Activated CD8-positive, alpha-beta memory T cell treated with anti-CD3 and anti-CD28 coated beads, Interleukin-2, amount 10 ng/mL, durations not matched to agents 7 days and 5 days (primary cell): Measurements from ENCODE around the gene HBM. TPM values are rescaled to one million over a fixed set of nuclear protein-coding genes. Genes with fewer than 3 reads are reported as not detected.
A peak's percentile ranks its signal among the peaks of the same experiment; 100 is the strongest.
"Not testable (repeated sequence)": the region's sequence is repeated elsewhere in the genome, so short reads cannot be mapped to it uniquely, and the experiment has no call there.

ENCODE experiments used
- ATAC-seq: fragments of 150-1000 bp; cut with Tn5 transposase; one replicate; pipeline ENCODE4 v1.10.0; 2021; ENCODE audit warnings: moderate library complexity
- CTCF ChIA-PET: fragments of 350-600 bp; sonication (Branson Sonifier 250); formaldehyde crosslinking; loops from one replicate; lab custom pipeline; 2021; ENCODE audit warnings: antibody characterized with exemption; lab: Charles Lee
- DNase-seq: peaks from one replicate; pipeline ENCODE4 v3.0.0-alpha.2; 2020
- H3K27ac Mint-ChIP-seq: one replicate; pipeline ENCODE4 v1.8.0; 2021; ENCODE audit warnings: mild to moderate bottlenecking, mixed read lengths
- H3K27me3 Mint-ChIP-seq: one replicate; pipeline ENCODE4 v1.8.0; 2021; ENCODE audit warnings: mixed read lengths
- H3K36me3 Mint-ChIP-seq: one replicate; pipeline ENCODE4 v1.8.0; 2021; ENCODE audit warnings: mild to moderate bottlenecking, mixed read lengths
- H3K4me1 Mint-ChIP-seq: one replicate; pipeline ENCODE4 v1.8.0; 2021; ENCODE audit warnings: mixed read lengths
- H3K4me3 Mint-ChIP-seq: one replicate; pipeline ENCODE4 v1.8.0; 2021; ENCODE audit warnings: mild to moderate bottlenecking, moderate library complexity, mixed read lengths
- H3K9me3 Mint-ChIP-seq: one replicate; pipeline ENCODE4 v1.8.0; 2022; ENCODE audit warnings: low read depth, mixed read lengths
- total RNA-seq, 2 experiments: library from RNA; stranded (reverse); gene quantifications; one replicate each; pipeline ENCODE4 v1.2.3, GENCODE V29; 2021

HBM gene
- total RNA-seq, 2 experiments from 2014 or later, result not detected

GRCh38 chr16:153129-153521, 12.7 kb upstream of the HBM start:
- H3K27ac Mint-ChIP-seq, H3K4me1 Mint-ChIP-seq, DNase-seq, H3K36me3 Mint-ChIP-seq, ATAC-seq, H3K9me3 Mint-ChIP-seq, CTCF ChIA-PET, H3K4me3 Mint-ChIP-seq: not testable (repeated sequence)
- peaks cover 56% of the 10 kb centered on the region for H3K27me3 Mint-ChIP-seq

DNA sequence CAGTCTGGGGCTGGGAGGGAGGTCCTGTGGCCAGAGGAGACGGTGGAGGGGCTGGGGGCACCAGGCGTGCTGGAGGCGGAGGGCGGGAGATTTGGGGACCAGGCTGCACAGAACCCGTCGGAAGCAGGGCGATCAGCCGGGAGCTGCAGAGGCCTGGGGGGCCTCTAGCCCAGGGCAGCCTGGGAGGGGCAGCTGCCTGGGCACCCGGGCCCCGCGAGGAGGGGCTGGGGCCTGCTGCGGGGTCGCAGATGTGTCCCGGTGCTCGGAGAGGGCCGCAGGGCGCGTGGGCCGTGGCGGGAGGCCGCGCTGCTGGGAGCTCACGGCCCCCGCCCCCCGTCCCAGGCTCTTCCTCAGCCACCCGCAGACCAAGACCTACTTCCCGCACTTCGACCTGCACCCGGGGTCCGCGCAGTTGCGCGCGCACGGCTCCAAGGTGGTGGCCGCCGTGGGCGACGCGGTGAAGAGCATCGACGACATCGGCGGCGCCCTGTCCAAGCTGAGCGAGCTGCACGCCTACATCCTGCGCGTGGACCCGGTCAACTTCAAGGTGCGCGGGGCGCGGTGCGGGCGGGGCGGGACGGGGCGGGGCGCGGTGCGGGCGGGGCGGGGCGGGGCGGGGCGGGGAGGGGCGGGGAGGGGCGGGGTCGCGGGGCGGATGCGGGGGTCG, 12.1 kb upstream of the HBM start:
- H3K4me1 Mint-ChIP-seq, H3K4me3 Mint-ChIP-seq, CTCF ChIA-PET, H3K36me3 Mint-ChIP-seq, H3K9me3 Mint-ChIP-seq, H3K27ac Mint-ChIP-seq, DNase-seq: not testable (repeated sequence)
- peak; percentile 76 for ATAC-seq
- H3K27me3 Mint-ChIP-seq, result peaks cover 56% of the 10 kb centered on the region

- CTCF ChIA-PET, result interaction anchor here (0.8 kb wide), 1 partner anchor 58 kb away, joined by 3 read pairs; no protein-coding TSS in a partner anchor
- Mint-ChIP-seq H3K27me3 (peaks cover 53% of the 10 kb centered on the region), H3K4me1 (peaks cover 5% of the 10 kb centered on the region), H3K36me3 (no peaks in the 10 kb centered on the region), H3K27ac (no peak overlapping the region), H3K4me3 (peak overlapping the region; percentile 50), H3K9me3 (no peaks in the 10 kb centered on the region)
- DNase-seq (no peak), ATAC-seq (peak; percentile 55)
Observed at GRCh38 chr16:154217-155030, 11.4 kb upstream of the HBM start.

DNA sequence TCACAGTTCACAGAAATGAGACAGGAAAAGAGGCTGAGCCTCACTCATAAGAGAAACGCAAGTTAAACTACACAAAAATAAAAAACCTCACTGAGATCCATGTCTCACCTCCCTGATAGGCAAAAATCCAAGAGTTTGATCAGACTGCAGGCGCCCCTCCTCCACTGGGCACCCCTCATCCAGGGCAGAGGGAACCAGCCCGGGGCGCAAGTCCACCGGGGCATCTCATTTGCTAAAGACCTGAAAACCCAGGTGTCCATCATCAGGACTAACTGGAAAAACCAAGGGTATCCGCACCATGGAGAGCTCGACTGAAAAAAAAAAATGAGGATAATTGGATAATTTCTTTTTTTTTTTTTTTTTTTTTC, 10.8 kb upstream of the HBM start:
- Mint-ChIP-seq H3K4me3 (peak overlapping the region; percentile 50), H3K4me1 (peaks cover 5% of the 10 kb centered on the region), H3K27me3 (peaks cover 52% of the 10 kb centered on the region), H3K9me3 (no peaks in the 10 kb centered on the region), H3K27ac (no peak overlapping the region), H3K36me3 (no peaks in the 10 kb centered on the region)
- ATAC-seq (no peak), DNase-seq (no peak)
- CTCF ChIA-PET, result interaction anchor here (0.7 to 0.8 kb wide), 2 partner anchors 27 to 58 kb away, joined by 3 read pairs; no protein-coding TSS in a partner anchor

- Mint-ChIP-seq H3K4me3 (no peak overlapping the region), H3K4me1 (peaks cover 5% of the 10 kb centered on the region), H3K27ac (no peak overlapping the region), H3K36me3 (no peaks in the 10 kb centered on the region), H3K27me3 (peaks cover 42% of the 10 kb centered on the region), H3K9me3 (no peaks in the 10 kb centered on the region)
- DNase-seq (no peak), ATAC-seq (no peak)
- CTCF ChIA-PET, result interaction anchor here (1.1 kb wide), 1 partner anchor 34 kb away, joined by 4 read pairs; no protein-coding TSS in a partner anchor
Observed at GRCh38 chr16:159136-159849, 6.5 kb upstream of the HBM start.

DNA sequence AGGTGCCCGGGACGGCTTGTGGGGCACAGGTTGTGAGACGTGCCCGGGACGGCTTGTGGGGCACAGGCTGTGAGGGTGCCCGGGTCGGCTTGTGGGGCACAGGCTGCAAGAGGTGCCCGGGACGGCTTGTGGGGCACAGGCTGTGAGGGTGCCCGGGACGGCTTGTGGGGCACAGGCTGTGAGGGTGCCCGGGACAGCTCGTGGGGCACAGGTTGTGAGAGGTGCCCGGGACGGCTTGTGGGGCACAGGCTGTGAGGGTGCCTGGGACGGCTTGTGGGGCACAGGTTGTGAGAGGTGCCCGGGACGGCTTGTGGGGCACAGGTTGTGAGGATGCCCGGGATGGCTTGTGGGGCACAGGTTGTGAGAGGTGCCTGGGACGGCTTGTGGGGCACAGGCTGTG, 5.5 kb upstream of the HBM start:
- ATAC-seq, H3K4me3 Mint-ChIP-seq, H3K36me3 Mint-ChIP-seq, CTCF ChIA-PET, DNase-seq, H3K4me1 Mint-ChIP-seq, H3K9me3 Mint-ChIP-seq, H3K27ac Mint-ChIP-seq: not testable (repeated sequence)
- peaks cover 39% of the 10 kb centered on the region for H3K27me3 Mint-ChIP-seq

- no peak for DNase-seq
- CTCF ChIA-PET, result no interaction called here
- H3K27me3 Mint-ChIP-seq, result peaks cover 40% of the 10 kb centered on the region
- no peak overlapping the region for H3K27ac Mint-ChIP-seq
- H3K9me3 Mint-ChIP-seq, result no peaks in the 10 kb centered on the region
- no peak for ATAC-seq
- H3K4me3 Mint-ChIP-seq, result no peak overlapping the region
- H3K36me3 Mint-ChIP-seq, result no peaks in the 10 kb centered on the region
- peaks cover 1% of the 10 kb centered on the region for H3K4me1 Mint-ChIP-seq
Observed at GRCh38 chr16:160691-161190, 5.0 kb upstream of the HBM start.

GRCh38 chr16:162271-162991, 3.3 kb upstream of the HBM start:
- CTCF ChIA-PET, result interaction anchor here (0.9 kb wide), 1 partner anchor 18 kb away, joined by 3 read pairs; the partner anchor contains the start of gene HBQ1

GRCh38 chr16:163139-163538, 2.6 kb upstream of the HBM start:
- H3K4me1 Mint-ChIP-seq, DNase-seq, H3K4me3 Mint-ChIP-seq, CTCF ChIA-PET, ATAC-seq, H3K27ac Mint-ChIP-seq, H3K9me3 Mint-ChIP-seq, H3K36me3 Mint-ChIP-seq: not testable (repeated sequence)
- peaks cover 41% of the 10 kb centered on the region for H3K27me3 Mint-ChIP-seq

More at GRCh38 chr16:162271-162991, 3.3 kb upstream of the HBM start:
- Mint-ChIP-seq H3K27ac (no peak overlapping the region), H3K36me3 (no peaks in the 10 kb centered on the region), H3K27me3 (peaks cover 39% of the 10 kb centered on the region), H3K4me3 (no peak overlapping the region), H3K4me1 (peaks cover 1% of the 10 kb centered on the region), H3K9me3 (no peaks in the 10 kb centered on the region)
- ATAC-seq (no peak), DNase-seq (no peak)

GRCh38 chr16:163696-164095, 2.1 kb upstream of the HBM start:
- peaks cover 44% of the 10 kb centered on the region for H3K27me3 Mint-ChIP-seq
- ATAC-seq, DNase-seq, H3K4me1 Mint-ChIP-seq, H3K4me3 Mint-ChIP-seq, H3K9me3 Mint-ChIP-seq, CTCF ChIA-PET, H3K27ac Mint-ChIP-seq, H3K36me3 Mint-ChIP-seq: not testable (repeated sequence)

DNA sequence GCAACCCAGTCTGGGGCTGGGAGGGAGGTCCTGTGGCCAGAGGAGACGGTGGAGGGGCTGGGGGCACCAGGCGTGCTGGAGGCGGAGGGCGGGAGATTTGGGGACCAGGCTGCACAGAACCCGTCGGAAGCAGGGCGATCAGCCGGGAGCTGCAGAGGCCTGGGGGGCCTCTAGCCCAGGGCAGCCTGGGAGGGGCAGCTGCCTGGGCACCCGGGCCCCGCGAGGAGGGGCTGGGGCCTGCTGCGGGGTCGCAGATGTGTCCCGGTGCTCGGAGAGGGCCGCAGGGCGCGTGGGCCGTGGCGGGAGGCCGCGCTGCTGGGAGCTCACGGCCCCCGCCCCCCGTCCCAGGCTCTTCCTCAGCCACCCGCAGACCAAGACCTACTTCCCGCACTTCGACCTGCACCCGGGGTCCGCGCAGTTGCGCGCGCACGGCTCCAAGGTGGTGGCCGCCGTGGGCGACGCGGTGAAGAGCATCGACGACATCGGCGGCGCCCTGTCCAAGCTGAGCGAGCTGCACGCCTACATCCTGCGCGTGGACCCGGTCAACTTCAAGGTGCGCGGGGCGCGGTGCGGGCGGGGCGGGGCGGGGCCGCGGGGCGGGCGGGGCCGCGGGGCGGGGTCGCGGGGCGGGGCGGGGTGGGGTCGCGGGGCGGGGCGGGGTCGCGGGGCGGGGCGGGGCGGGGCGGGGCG, 1.5 kb upstream of the HBM start:
- H3K27ac Mint-ChIP-seq, H3K4me1 Mint-ChIP-seq, DNase-seq, CTCF ChIA-PET, H3K36me3 Mint-ChIP-seq, H3K4me3 Mint-ChIP-seq, H3K9me3 Mint-ChIP-seq: not testable (repeated sequence)
- peaks cover 47% of the 10 kb centered on the region for H3K27me3 Mint-ChIP-seq
- peak; percentile 69 for ATAC-seq

DNA sequence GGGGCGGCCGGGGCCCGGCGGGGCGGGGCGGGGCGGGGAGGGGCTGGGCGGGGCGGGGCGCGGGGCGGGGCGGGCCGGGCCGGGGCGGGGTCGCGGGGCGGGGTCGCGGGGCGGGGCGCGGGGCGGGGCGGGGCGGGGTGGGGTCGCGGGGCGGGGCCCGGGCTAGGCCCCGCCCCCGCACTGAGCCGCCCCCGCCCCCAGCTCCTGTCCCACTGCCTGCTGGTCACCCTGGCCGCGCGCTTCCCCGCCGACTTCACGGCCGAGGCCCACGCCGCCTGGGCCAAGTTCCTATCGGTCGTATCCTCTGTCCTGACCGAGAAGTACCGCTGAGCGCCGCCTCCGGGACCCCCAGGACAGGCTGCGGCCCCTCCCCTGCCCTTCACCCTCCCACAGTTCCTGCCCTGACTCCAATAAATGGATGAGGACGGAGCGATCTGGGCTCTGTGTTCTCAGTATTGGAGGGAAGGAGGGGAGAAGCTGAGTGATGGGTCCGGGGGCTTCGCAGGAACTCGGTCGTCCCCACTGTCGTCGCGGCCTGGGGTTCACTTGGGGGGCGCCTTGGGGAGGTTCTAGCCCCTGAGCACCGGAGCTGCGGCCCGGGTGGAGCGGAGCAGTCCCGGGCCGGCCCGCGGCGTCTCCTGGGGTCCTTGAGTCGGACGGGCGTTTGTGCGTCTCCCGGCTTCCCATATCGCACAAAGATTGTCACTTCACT, 795 bp upstream of the HBM start:
- ATAC-seq (peak; percentile 40), DNase-seq (no peak)
- peaks cover 49% of the 10 kb centered on the region for H3K27me3 Mint-ChIP-seq
- H3K4me1 Mint-ChIP-seq, result peaks cover 1% of the 10 kb centered on the region
- H3K9me3 Mint-ChIP-seq, result no peaks in the 10 kb centered on the region
- H3K27ac Mint-ChIP-seq, result no peak overlapping the region
- CTCF ChIA-PET, result no interaction called here
- H3K4me3 Mint-ChIP-seq, result no peak overlapping the region
- H3K36me3 Mint-ChIP-seq, result no peaks in the 10 kb centered on the region
